ENCODE data around the gene ZFAND3.

Gene ZFAND3

DNA sequence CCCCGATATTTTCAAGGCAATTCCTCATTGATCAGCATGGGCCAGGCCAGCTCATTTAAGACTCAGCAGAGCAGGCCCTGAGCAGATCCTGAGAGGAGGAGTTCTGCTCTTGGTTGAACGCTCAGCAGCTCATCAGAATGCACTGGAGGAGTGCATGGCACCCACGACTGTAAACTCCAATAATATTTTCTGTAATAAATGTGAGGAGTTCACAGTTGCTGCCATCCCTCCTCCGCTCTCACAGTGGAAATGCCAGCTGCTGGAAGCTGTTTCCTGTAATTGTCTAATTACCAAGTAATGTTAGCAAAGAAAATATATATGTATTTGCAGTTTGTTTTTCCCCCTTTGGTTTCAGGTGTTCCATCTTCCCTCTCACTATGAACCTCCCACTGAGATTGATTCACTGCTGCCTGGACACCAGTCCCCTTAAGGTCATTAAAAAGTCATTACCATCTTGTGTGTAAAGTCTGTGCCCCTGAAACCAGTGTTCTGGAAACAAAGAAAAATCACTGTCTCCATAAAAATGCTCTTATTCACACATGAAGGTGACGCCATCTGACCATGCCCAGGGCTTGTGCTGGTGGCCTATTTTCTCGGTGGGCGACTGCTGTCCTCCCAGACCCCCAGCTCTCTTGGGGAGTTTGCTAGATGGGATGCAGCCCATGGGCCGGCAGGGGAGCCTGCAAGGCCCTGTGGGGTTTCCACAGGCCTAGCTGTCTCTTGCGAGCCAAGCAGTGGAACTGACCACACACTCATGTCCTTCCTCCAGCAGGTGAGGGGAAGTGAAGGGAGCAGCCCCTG lies 374.2 kb downstream of the ZFAND3 start:
- DNase-seq, result no peak

DNA sequence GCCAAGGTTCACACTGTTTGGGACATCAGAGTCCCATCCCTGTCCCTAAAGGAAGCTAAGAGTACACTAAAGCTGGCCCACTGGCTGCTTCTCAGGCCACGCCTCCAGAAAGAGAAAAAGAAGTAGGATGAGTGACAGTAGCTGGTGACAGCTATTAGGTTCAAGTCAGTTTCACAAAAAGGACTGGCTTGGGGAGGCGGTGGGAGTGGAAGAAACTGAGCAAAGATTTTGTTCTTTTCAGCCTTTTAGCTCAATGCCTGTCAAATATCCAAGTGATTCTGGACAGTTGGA lies 374.7 kb downstream of the ZFAND3 start:
- no peak for DNase-seq

DNA sequence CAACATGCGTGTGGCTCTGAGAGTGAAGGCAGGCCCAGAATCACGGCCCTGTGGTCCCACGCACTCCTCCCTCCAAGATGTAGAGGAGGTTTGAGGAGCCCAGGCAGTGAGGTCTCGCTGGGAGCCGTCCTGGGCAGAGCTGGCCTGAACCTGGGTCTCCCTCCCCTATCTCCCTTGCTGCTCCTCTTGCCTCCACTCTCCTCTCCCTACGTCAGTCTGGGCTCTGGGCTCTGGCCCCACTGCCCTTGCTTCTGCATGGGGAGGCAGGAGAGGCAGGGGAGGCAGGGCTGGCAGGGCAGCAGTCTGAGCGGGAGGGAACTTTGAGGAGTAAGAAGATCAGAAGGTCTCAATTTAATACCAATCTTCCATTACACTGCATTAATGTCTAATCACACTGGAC lies 375.1 kb downstream of the ZFAND3 start:
- no peak for DNase-seq

DNA sequence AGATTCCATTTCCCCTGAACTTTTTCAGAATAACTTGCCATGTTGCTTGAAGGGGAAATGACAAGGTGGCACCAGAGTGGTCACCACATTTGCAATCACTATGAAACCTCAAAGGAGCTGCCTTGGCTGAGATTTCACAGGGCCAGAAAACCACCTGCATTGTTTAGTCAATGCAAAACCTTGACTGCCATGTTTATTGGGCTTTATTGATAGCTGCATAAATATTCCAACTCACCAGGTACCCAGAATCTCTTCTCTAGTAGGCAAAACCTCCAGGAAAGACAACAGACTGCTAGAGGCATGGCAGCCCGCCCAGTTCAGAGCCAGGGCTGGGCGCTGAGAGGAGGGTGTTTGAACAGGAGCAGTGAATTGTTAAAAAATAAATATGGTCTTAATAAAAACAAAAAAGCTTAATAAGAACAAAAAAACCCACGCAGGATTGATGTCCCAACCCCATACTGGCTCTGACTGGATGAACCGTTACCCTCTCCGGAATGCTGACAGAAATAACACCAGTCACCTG lies 375.6 kb downstream of the ZFAND3 start:
- DNase-seq, result no peak

DNA sequence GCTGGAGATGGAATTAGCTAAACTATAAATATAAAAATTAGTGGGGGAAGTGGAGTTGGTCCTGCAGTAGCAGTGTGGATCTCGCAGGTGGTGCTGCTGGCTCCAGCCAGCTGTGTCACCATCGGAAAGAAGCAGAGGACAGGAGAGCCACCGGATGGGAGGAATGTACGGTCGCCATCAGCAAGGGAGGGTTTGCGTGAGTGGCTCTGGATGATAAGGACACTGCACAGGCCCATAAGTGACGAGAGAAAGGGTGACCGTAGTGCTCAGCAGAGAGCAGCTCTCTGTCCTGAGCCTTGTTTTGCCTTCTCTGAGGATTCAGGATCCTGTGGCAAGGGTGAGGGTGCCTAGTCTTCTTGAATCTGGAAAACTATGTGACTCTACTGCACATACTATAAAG lies 378.7 kb downstream of the ZFAND3 start:
- no peak for DNase-seq

Data from cortex of kidney (tissue), 1 donor.